Ramos (cell line): Measurements from ENCODE around the gene KLC1.
"Not testable (repeated sequence)": the region's sequence is repeated elsewhere in the genome, so short reads cannot be mapped to it uniquely, and the experiment has no call there.

Experiments
- in situ Hi-C: fragments of 300-500 bp; cut with MboI; formaldehyde crosslinking; loops from one replicate; pipeline ENCODE4 v1.14.3; 2022; ENCODE audit warnings: low sequenced_read_pairs; ENCODE audit not compliant: unreplicated experiment

The KLC1 gene

GRCh38 chr14:103624860-103625259 lies 4.2 kb upstream of the KLC1 start:
- in situ Hi-C loops, result no loop called here

- in situ Hi-C loops, result no loop called here
Observed at GRCh38 chr14:103625356-103626095, 3.5 kb upstream of the KLC1 start.

GRCh38 chr14:103626146-103626850 lies 2.7 kb upstream of the KLC1 start:
- in situ Hi-C loops, result no loop called here

- in situ Hi-C loops, result no loop called here
Observed at GRCh38 chr14:103627073-103628025, 1.7 kb upstream of the KLC1 start.

GRCh38 chr14:103628221-103628683 lies 759 bp upstream of the KLC1 start:
- in situ Hi-C loops, result no loop called here

GRCh38 chr14:103629503-103630121 lies 601 bp downstream of the KLC1 start:
- in situ Hi-C loops, result no loop called here

- in situ Hi-C loops, result no loop called here
Observed at GRCh38 chr14:103630364-103631108, 1.5 kb downstream of the KLC1 start.

GRCh38 chr14:103633391-103633790 lies 4.4 kb downstream of the KLC1 start:
- in situ Hi-C loops, result no loop called here

- in situ Hi-C loops, result no loop called here
Observed at GRCh38 chr14:103634156-103634555, 5.1 kb downstream of the KLC1 start.

- in situ Hi-C loops, result no loop called here
Observed at GRCh38 chr14:103638594-103638993, 9.6 kb downstream of the KLC1 start.

- in situ Hi-C loops, result no loop called here
Observed at GRCh38 chr14:103641161-103641560, 12.2 kb downstream of the KLC1 start.

GRCh38 chr14:103646189-103646588 lies 17.2 kb downstream of the KLC1 start:
- in situ Hi-C loops, result no loop called here

- in situ Hi-C loops, result no loop called here
Observed at GRCh38 chr14:103649001-103649400, 20.0 kb downstream of the KLC1 start.

GRCh38 chr14:103650213-103650612 lies 21.2 kb downstream of the KLC1 start:
- in situ Hi-C loops, result no loop called here

- in situ Hi-C loops, result no loop called here
Observed at GRCh38 chr14:103651585-103651984, 22.6 kb downstream of the KLC1 start.

- in situ Hi-C loops, result no loop called here
Observed at GRCh38 chr14:103652806-103653205, 23.8 kb downstream of the KLC1 start.

GRCh38 chr14:103653336-103653735 lies 24.3 kb downstream of the KLC1 start:
- in situ Hi-C loops, result not testable (repeated sequence)

- in situ Hi-C loops, result no loop called here
Observed at GRCh38 chr14:103653805-103654204, 24.8 kb downstream of the KLC1 start.

- in situ Hi-C loops, result no loop called here
Observed at GRCh38 chr14:103654619-103655018, 25.6 kb downstream of the KLC1 start.
